Measurements from ENCODE around the gene ERFE.

Gene ERFE

GRCh38 chr2:238140721-238141540 lies 17.8 kb upstream of the ERFE start:
- Histone ChIP-seq H3K27me3 (ENCODE audit: insufficient read depth, low read length, poor library complexity) (no peaks in the 10 kb centered on the region), H4K20me1 (ENCODE audit: insufficient read depth, low read length) (no peaks in the 10 kb centered on the region; the same call in 1 of the 2 replicates), H3K4me3 (ENCODE audit: low read depth in 1 of 2, low read length in 2 of 2) (no peak overlapping the region), H3K4me1 (ENCODE audit: insufficient read depth, low read length) (no peaks in the 10 kb centered on the region), H3K36me3 (ENCODE audit: insufficient read depth, low read length) (no peaks in the 10 kb centered on the region), H2AFZ (ENCODE audit: low read depth, low read length) (no peak overlapping the region), H3K27ac (ENCODE audit: low read length) (no peak overlapping the region), H3K9ac (ENCODE audit: low read depth, low read length) (no peak overlapping the region), H3K9me3 (ENCODE audit: insufficient read depth, low read length, severe bottlenecking) (no peaks in the 10 kb centered on the region), H3K4me2 (ENCODE audit: insufficient read depth, low read length) (no peak overlapping the region), H3K79me2 (ENCODE audit: insufficient read depth, low read length) (no peaks in the 10 kb centered on the region)
- no peak for TF ChIP-seq EZH2 (IDR thresholded peaks at IDR 0.05; ENCODE audit: borderline replicate concordance, low read depth, low read length, severe bottlenecking)
- TF ChIP-seq CTCF (IDR thresholded peaks at IDR 0.05; ENCODE audit: borderline replicate concordance, extremely low read depth, low read length, poor library complexity, severe bottlenecking) = no peak
- DNase-seq = no peak
- ATAC-seq (ENCODE audit: insufficient read depth, low read depth) = no peak

- DNase-seq (no peak), ATAC-seq (ENCODE audit: insufficient read depth, low read depth) (no peak; the same call in 2 of the 3 replicates)
- TF ChIP-seq EZH2 (IDR thresholded peaks at IDR 0.05; ENCODE audit: borderline replicate concordance, low read depth, low read length, severe bottlenecking) (no peak), CTCF (IDR thresholded peaks at IDR 0.05; ENCODE audit: borderline replicate concordance, extremely low read depth, low read length, poor library complexity, severe bottlenecking) (no peak)
- Histone ChIP-seq H3K79me2 (ENCODE audit: insufficient read depth, low read length) (no peaks in the 10 kb centered on the region), H2AFZ (ENCODE audit: low read depth, low read length) (no peak overlapping the region), H3K27ac (ENCODE audit: low read length) (no peak overlapping the region), H3K27me3 (ENCODE audit: insufficient read depth, low read length, poor library complexity) (no peaks in the 10 kb centered on the region), H4K20me1 (ENCODE audit: insufficient read depth, low read length) (no peaks in the 10 kb centered on the region; the same call in 1 of the 2 replicates), H3K4me3 (ENCODE audit: low read depth in 1 of 2, low read length in 2 of 2) (no peak overlapping the region), H3K4me1 (ENCODE audit: insufficient read depth, low read length) (no peaks in the 10 kb centered on the region), H3K4me2 (ENCODE audit: insufficient read depth, low read length) (no peak overlapping the region), H3K9ac (ENCODE audit: low read depth, low read length) (no peak overlapping the region), H3K36me3 (ENCODE audit: insufficient read depth, low read length) (no peaks in the 10 kb centered on the region), H3K9me3 (ENCODE audit: insufficient read depth, low read length, severe bottlenecking) (no peaks in the 10 kb centered on the region)
Observed at GRCh38 chr2:238141541-238142318, 17.0 kb upstream of the ERFE start.

GRCh38 chr2:238142382-238143205 lies 16.2 kb upstream of the ERFE start:
- H3K36me3 ChIP-seq (ENCODE audit: insufficient read depth, low read length) = no peaks in the 10 kb centered on the region
- no peak overlapping the region for H3K27ac ChIP-seq (ENCODE audit: low read length)
- ATAC-seq (ENCODE audit: insufficient read depth, low read depth) (no peak), DNase-seq (no peak)
- H3K4me3 ChIP-seq (ENCODE audit: low read depth in 1 of 2, low read length in 2 of 2) = no peak overlapping the region
- H3K9ac ChIP-seq (ENCODE audit: low read depth, low read length) = no peak overlapping the region
- H3K4me2 ChIP-seq (ENCODE audit: insufficient read depth, low read length) = no peak overlapping the region
- H4K20me1 ChIP-seq (ENCODE audit: insufficient read depth, low read length) = no peaks in the 10 kb centered on the region; the same call in 1 of the 2 replicates
- H3K79me2 ChIP-seq (ENCODE audit: insufficient read depth, low read length) = no peaks in the 10 kb centered on the region
- no peak for TF ChIP-seq EZH2 (IDR thresholded peaks at IDR 0.05; ENCODE audit: borderline replicate concordance, low read depth, low read length, severe bottlenecking)
- no peak for TF ChIP-seq CTCF (IDR thresholded peaks at IDR 0.05; ENCODE audit: borderline replicate concordance, extremely low read depth, low read length, poor library complexity, severe bottlenecking)
- no peaks in the 10 kb centered on the region for H3K4me1 ChIP-seq (ENCODE audit: insufficient read depth, low read length)
- H3K9me3 ChIP-seq (ENCODE audit: insufficient read depth, low read length, severe bottlenecking) = no peaks in the 10 kb centered on the region
- H2AFZ ChIP-seq (ENCODE audit: low read depth, low read length) = no peak overlapping the region
- no peaks in the 10 kb centered on the region for H3K27me3 ChIP-seq (ENCODE audit: insufficient read depth, low read length, poor library complexity)
